Mesendoderm (in vitro differentiated cells): ENCODE measurements around the gene ABCA8.

ENCODE experiments used
- DNase-seq: peaks from one replicate; pipeline ENCODE4 v3.0.0; 2013
- H2AK5ac ChIP-seq: 2 replicates; pipeline ENCODE4 v1.6.1; 2013; ENCODE audit warnings: low read length, inconsistent platforms
- H2BK120ac ChIP-seq: 2 replicates; pipeline ENCODE4 v1.6.1; 2013; ENCODE audit warnings: low read depth, mild to moderate bottlenecking, low read length, moderate library complexity, mixed read lengths
- H2BK15ac ChIP-seq: replicated peaks from 2 replicates; pipeline ENCODE4 v1.6.1; 2013; ENCODE audit warnings: low read depth, mild to moderate bottlenecking, moderate library complexity
- H2BK5ac ChIP-seq: 2 replicates; pipeline ENCODE4 v1.6.1; 2013; ENCODE audit warnings: low read length, inconsistent platforms
- H3K18ac ChIP-seq: 2 replicates; pipeline ENCODE4 v1.6.1; 2013; ENCODE audit warnings: mild to moderate bottlenecking, low read length, mixed read lengths
- H3K23ac ChIP-seq: one replicate; pipeline ENCODE4 v1.6.1; 2013; ENCODE audit warnings: low read length
- H3K27ac ChIP-seq: 2 replicates; pipeline ENCODE4 v1.5.1; 2013; ENCODE audit warnings: low read depth, mild to moderate bottlenecking, inconsistent platforms, low read length, moderate library complexity
- H3K27me3 ChIP-seq: 2 replicates; pipeline ENCODE4 v1.6.1; 2013; ENCODE audit warnings: low read length, control low read depth, mild to moderate bottlenecking, inconsistent platforms; ENCODE audit not compliant: insufficient read depth, poor library complexity
- H3K36me3 ChIP-seq: 2 replicates; pipeline ENCODE4 v1.6.1; 2013; ENCODE audit warnings: low read length, inconsistent platforms; ENCODE audit not compliant: control insufficient read depth, insufficient read depth
- H3K4ac ChIP-seq: one replicate; pipeline ENCODE4 v1.6.1; 2013; ENCODE audit warnings: low read depth, mild to moderate bottlenecking, low read length, moderate library complexity
- H3K4me1 ChIP-seq: 2 replicates; pipeline ENCODE4 v1.6.1; 2013; ENCODE audit warnings: low read depth, low read length, inconsistent platforms; ENCODE audit not compliant: control insufficient read depth
- H3K4me2 ChIP-seq: 2 replicates; pipeline ENCODE4 v1.6.1; 2013; ENCODE audit warnings: low read length
- H3K4me3 ChIP-seq: 2 replicates; pipeline ENCODE4 v1.5.1; 2013; ENCODE audit warnings: mild to moderate bottlenecking, low read length
- H3K56ac ChIP-seq: one replicate; pipeline ENCODE4 v1.6.1; 2013; ENCODE audit warnings: low read length
- H3K79me1 ChIP-seq: 2 replicates; pipeline ENCODE4 v1.6.1; 2013; ENCODE audit warnings: low read length, inconsistent platforms
- H3K79me2 ChIP-seq: 2 replicates; pipeline ENCODE4 v1.6.1; 2013; ENCODE audit warnings: mild to moderate bottlenecking, low read length; ENCODE audit not compliant: control insufficient read depth, insufficient read depth
- H3K9ac ChIP-seq: 2 replicates; pipeline ENCODE4 v1.6.1; 2013; ENCODE audit warnings: low read length, inconsistent platforms
- H4K5ac ChIP-seq: one replicate; pipeline ENCODE4 v1.6.1; 2013; ENCODE audit warnings: low read length
- H4K8ac ChIP-seq: one replicate; pipeline ENCODE4 v1.6.1; 2013; ENCODE audit warnings: low read depth, mild to moderate bottlenecking, control low read depth, low read length, moderate library complexity
- WGBS: extraction: QIAGEN DNeasy Blood & Tissue Kit; methylation state at CpG from one replicate; pipeline ENCODE4 v1.1.7; 2013; ENCODE audit warnings: low lambda C conversion rate, missing lambda C conversion rate; ENCODE audit not compliant: insufficient coverage; ENCODE audit errors: extremely low coverage; 5-methylcytosine and 5-hydroxymethylcytosine counted together

ABCA8 gene

GRCh38 chr17:68865584-68865983, 89.6 kb downstream of the ABCA8 start:
- H4K5ac ChIP-seq: no peak overlapping the region
- no CpG with 5 or more reads among the region's 2 CpGs for WGBS
- no peak overlapping the region for H3K9ac ChIP-seq

GRCh38 chr17:68863091-68863652, 92.0 kb downstream of the ABCA8 start:
- no peak for DNase-seq
- no peak overlapping the region for H2BK5ac ChIP-seq
- no peak overlapping the region for H4K5ac ChIP-seq
- H3K9ac ChIP-seq: no peak overlapping the region
- no peak overlapping the region for H3K18ac ChIP-seq
- H3K56ac ChIP-seq: no peak overlapping the region
- no peak overlapping the region for H2BK120ac ChIP-seq
- H4K8ac ChIP-seq: no peak overlapping the region
- H2BK15ac ChIP-seq: no peak overlapping the region
- H3K23ac ChIP-seq: no peak overlapping the region
- no peaks in the 10 kb centered on the region for H3K79me2 ChIP-seq
- no peaks in the 10 kb centered on the region for H3K27me3 ChIP-seq
- WGBS: no CpG with 5 or more reads among the region's 1 CpG
- no peaks in the 10 kb centered on the region for H3K79me1 ChIP-seq
- no peak overlapping the region for H3K4me2 ChIP-seq
- H3K36me3 ChIP-seq: no peaks in the 10 kb centered on the region
- no peak overlapping the region for H3K27ac ChIP-seq
- H3K4ac ChIP-seq: no peak overlapping the region
- no peaks in the 10 kb centered on the region for H3K4me1 ChIP-seq
- H2AK5ac ChIP-seq: no peak overlapping the region
- H3K4me3 ChIP-seq: no peak overlapping the region

More at GRCh38 chr17:68865584-68865983, 89.6 kb downstream of the ABCA8 start:
- Histone ChIP-seq H3K27me3 (no peaks in the 10 kb centered on the region), H3K27ac (no peak overlapping the region), H4K8ac (no peak overlapping the region), H3K23ac (no peak overlapping the region), H2BK15ac (no peak overlapping the region), H3K79me2 (no peaks in the 10 kb centered on the region), H3K18ac (no peak overlapping the region), H2BK5ac (no peak overlapping the region), H3K4me1 (no peaks in the 10 kb centered on the region), H2BK120ac (no peak overlapping the region), H3K4me3 (no peak overlapping the region), H2AK5ac (no peak overlapping the region), H3K36me3 (no peaks in the 10 kb centered on the region), H3K4me2 (no peak overlapping the region), H3K56ac (no peak overlapping the region), H3K79me1 (no peaks in the 10 kb centered on the region), H3K4ac (no peak overlapping the region)
- DNase-seq: no peak

GRCh38 chr17:68861602-68862001, 93.6 kb downstream of the ABCA8 start:
- H3K27me3 ChIP-seq: no peaks in the 10 kb centered on the region
- no peaks in the 10 kb centered on the region for H3K79me2 ChIP-seq
- no peak overlapping the region for H3K27ac ChIP-seq
- no peak overlapping the region for H3K9ac ChIP-seq
- H3K23ac ChIP-seq: no peak overlapping the region
- no peak overlapping the region for H2BK15ac ChIP-seq
- H3K4me3 ChIP-seq: no peak overlapping the region
- DNase-seq: no peak
- H2BK120ac ChIP-seq: no peak overlapping the region
- WGBS: no CpG with 5 or more reads among the region's 1 CpG
- no peak overlapping the region for H2AK5ac ChIP-seq
- no peak overlapping the region for H3K4me2 ChIP-seq
- H3K4me1 ChIP-seq: no peaks in the 10 kb centered on the region
- no peak overlapping the region for H3K18ac ChIP-seq
- no peaks in the 10 kb centered on the region for H3K36me3 ChIP-seq
- H3K56ac ChIP-seq: no peak overlapping the region
- no peak overlapping the region for H3K4ac ChIP-seq
- no peak overlapping the region for H4K8ac ChIP-seq
- H4K5ac ChIP-seq: no peak overlapping the region
- H2BK5ac ChIP-seq: no peak overlapping the region
- no peaks in the 10 kb centered on the region for H3K79me1 ChIP-seq

GRCh38 chr17:68860941-68861340, 94.3 kb downstream of the ABCA8 start:
- H3K27ac ChIP-seq: no peak overlapping the region
- no peak overlapping the region for H2AK5ac ChIP-seq
- no peaks in the 10 kb centered on the region for H3K79me2 ChIP-seq
- H2BK5ac ChIP-seq: no peak overlapping the region
- no peaks in the 10 kb centered on the region for H3K36me3 ChIP-seq
- H4K8ac ChIP-seq: no peak overlapping the region
- H2BK15ac ChIP-seq: no peak overlapping the region
- no peak overlapping the region for H3K18ac ChIP-seq
- H3K9ac ChIP-seq: no peak overlapping the region
- no peak overlapping the region for H3K4ac ChIP-seq
- WGBS: no CpG with 5 or more reads among the region's 2 CpGs
- H3K4me2 ChIP-seq: no peak overlapping the region
- H4K5ac ChIP-seq: no peak overlapping the region
- no peaks in the 10 kb centered on the region for H3K79me1 ChIP-seq
- no peak for DNase-seq
- no peaks in the 10 kb centered on the region for H3K4me1 ChIP-seq
- no peak overlapping the region for H3K23ac ChIP-seq
- no peak overlapping the region for H3K4me3 ChIP-seq
- no peak overlapping the region for H3K56ac ChIP-seq
- H2BK120ac ChIP-seq: no peak overlapping the region
- H3K27me3 ChIP-seq: no peaks in the 10 kb centered on the region

- H3K56ac ChIP-seq: no peak overlapping the region
- H4K5ac ChIP-seq: no peak overlapping the region
- no peak overlapping the region for H4K8ac ChIP-seq
- H3K27ac ChIP-seq: no peak overlapping the region
- no peak overlapping the region for H3K9ac ChIP-seq
- H3K36me3 ChIP-seq: no peaks in the 10 kb centered on the region
- H3K23ac ChIP-seq: no peak overlapping the region
- WGBS: no CpG with 5 or more reads among the region's 1 CpG
- no peak overlapping the region for H3K4me3 ChIP-seq
- DNase-seq: no peak
- no peak overlapping the region for H2BK120ac ChIP-seq
- no peaks in the 10 kb centered on the region for H3K79me1 ChIP-seq
- H3K18ac ChIP-seq: no peak overlapping the region
- no peak overlapping the region for H3K4ac ChIP-seq
- no peak overlapping the region for H3K4me2 ChIP-seq
- no peaks in the 10 kb centered on the region for H3K79me2 ChIP-seq
- H2AK5ac ChIP-seq: no peak overlapping the region
- H3K4me1 ChIP-seq: no peaks in the 10 kb centered on the region
- H2BK5ac ChIP-seq: no peak overlapping the region
- H2BK15ac ChIP-seq: no peak overlapping the region
- H3K27me3 ChIP-seq: no peaks in the 10 kb centered on the region
Observed at GRCh38 chr17:68854452-68854851, 100.7 kb downstream of the ABCA8 start.

GRCh38 chr17:68853439-68853838, 101.8 kb downstream of the ABCA8 start:
- H3K4me3 ChIP-seq: no peak overlapping the region
- no peak overlapping the region for H4K5ac ChIP-seq
- WGBS: no CpG with 5 or more reads among the region's 4 CpGs

More at GRCh38 chr17:68853439-68853838, 101.8 kb downstream of the ABCA8 start:
- H4K8ac ChIP-seq: no peak overlapping the region
- H2BK15ac ChIP-seq: no peak overlapping the region
- H2AK5ac ChIP-seq: no peak overlapping the region
- H3K18ac ChIP-seq: no peak overlapping the region
- H3K79me1 ChIP-seq: no peaks in the 10 kb centered on the region
- no peaks in the 10 kb centered on the region for H3K36me3 ChIP-seq
- no peaks in the 10 kb centered on the region for H3K79me2 ChIP-seq
- H2BK120ac ChIP-seq: no peak overlapping the region
- no peak overlapping the region for H3K9ac ChIP-seq
- H2BK5ac ChIP-seq: no peak overlapping the region
- DNase-seq: no peak
- H3K23ac ChIP-seq: no peak overlapping the region
- no peaks in the 10 kb centered on the region for H3K27me3 ChIP-seq
- H3K4me2 ChIP-seq: no peak overlapping the region
- H3K4ac ChIP-seq: no peak overlapping the region
- no peaks in the 10 kb centered on the region for H3K4me1 ChIP-seq
- H3K27ac ChIP-seq: no peak overlapping the region
- H3K56ac ChIP-seq: no peak overlapping the region
